ENCODE results near the gene HS3ST5. TPM values are rescaled to one million over a fixed set of nuclear protein-coding genes. Genes with fewer than 3 reads are reported as not detected.
"Not testable (repeated sequence)": the region's sequence is repeated elsewhere in the genome, so short reads cannot be mapped to it uniquely, and the experiment has no call there.

The HS3ST5 gene
- total RNA-seq, 1 experiment from 2014 or later: 0.55 TPM

- Histone ChIP-seq H3K36me3 (no peaks in the 10 kb centered on the region), H3K4me1 (no peaks in the 10 kb centered on the region), H3K4me3 (no peak overlapping the region), H3K27ac (no peak overlapping the region), H3K9me3 (replicated peaks) (no peaks in the 10 kb centered on the region), H3K27me3 (no peaks in the 10 kb centered on the region)
- DNase-seq: peak; percentile 84 to 89
Measured at GRCh38 chr6:114108119-114109002, 234.5 kb downstream of the HS3ST5 start.

DNA sequence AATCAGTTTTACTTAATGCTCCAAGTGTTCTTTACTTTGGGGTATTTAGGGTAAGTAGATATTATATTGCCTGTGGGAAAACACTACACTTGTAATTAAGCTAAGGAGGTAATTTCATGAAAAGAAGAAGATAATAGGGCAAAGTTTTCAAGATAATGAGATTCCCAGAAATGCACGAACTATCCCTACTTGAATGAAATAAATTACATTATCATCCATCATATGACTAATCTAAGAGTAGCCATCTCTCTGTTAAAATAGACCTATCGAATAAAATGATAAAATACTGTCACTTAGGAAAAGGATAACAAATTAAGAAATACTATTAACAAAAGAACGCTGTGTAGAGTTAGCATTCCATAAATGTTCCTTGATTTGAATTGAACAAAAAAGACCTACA is 236.8 kb downstream of the HS3ST5 start:
- H3K27ac ChIP-seq: no peak overlapping the region
- H3K9me3 ChIP-seq (replicated peaks): no peaks in the 10 kb centered on the region
- H3K36me3 ChIP-seq: 0 out of 2 replicates have a peak, but pooled peaks cover 2% of the 10 kb centered on the region
- H3K4me3 ChIP-seq: no peak overlapping the region
- no peak for DNase-seq
- H3K4me1 ChIP-seq: peaks cover under 1% of the 10 kb centered on the region; the same call in 1 of the 2 replicates
- no peaks in the 10 kb centered on the region for H3K27me3 ChIP-seq

GRCh38 chr6:114101255-114101654 is 241.6 kb downstream of the HS3ST5 start:
- no peaks in the 10 kb centered on the region for H3K27me3 ChIP-seq
- no peaks in the 10 kb centered on the region for H3K9me3 ChIP-seq (replicated peaks)
- H3K4me3 ChIP-seq: no peak overlapping the region
- H3K4me1 ChIP-seq: peaks cover 8% of the 10 kb centered on the region; the same call in 1 of the 2 replicates
- 0 out of 2 replicates have a peak, but pooled peaks cover 2% of the 10 kb centered on the region for H3K36me3 ChIP-seq
- DNase-seq: no peak
- H3K27ac ChIP-seq: no peak overlapping the region

DNA sequence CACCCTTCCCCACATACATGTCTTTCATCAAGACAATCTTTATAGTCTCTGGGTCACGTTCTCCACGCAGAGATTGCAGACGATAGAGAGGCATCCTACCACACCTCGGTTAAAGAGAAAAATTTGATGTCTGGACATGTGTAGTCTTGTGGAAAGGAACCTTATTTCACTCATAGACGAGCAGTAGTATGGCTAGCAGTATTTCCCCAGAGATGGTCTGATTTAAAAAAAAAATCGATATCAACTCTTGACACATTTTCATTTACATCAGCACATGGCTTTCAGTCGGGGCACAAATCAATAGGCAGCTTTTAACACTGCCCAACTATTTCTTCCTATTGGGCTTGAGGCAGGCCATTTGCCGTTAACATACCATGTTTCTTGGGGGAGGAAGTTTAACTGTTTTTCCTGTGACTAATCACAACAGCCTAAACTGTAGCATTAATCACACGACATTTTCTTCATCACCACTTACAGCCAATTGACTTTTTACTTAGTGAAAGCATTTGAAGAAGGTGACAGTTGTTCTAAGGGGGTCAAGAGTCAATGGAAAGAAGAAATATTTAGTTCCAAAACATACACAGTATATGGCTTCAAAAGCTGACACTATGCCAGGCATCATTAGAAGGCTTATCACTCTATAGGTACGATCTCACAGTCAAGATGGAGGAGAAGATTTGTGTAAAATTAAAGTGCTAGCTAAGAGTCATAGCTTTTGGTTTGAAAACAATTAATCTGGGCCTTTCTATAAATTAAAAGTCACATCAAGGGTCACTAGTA is 242.4 kb downstream of the HS3ST5 start:
- no peak overlapping the region for H3K27ac ChIP-seq
- no peaks in the 10 kb centered on the region for H3K9me3 ChIP-seq (replicated peaks)
- H3K27me3 ChIP-seq: no peaks in the 10 kb centered on the region
- no peak for DNase-seq
- 0 out of 2 replicates have a peak, but pooled peaks cover 2% of the 10 kb centered on the region for H3K36me3 ChIP-seq
- no peak overlapping the region for H3K4me3 ChIP-seq
- peaks cover 8% of the 10 kb centered on the region; the same call in 1 of the 2 replicates for H3K4me1 ChIP-seq

GRCh38 chr6:114096561-114097172 is 246.2 kb downstream of the HS3ST5 start:
- Histone ChIP-seq H3K9me3 (replicated peaks) (no peaks in the 10 kb centered on the region), H3K27ac (no peak overlapping the region), H3K27me3 (no peaks in the 10 kb centered on the region), H3K4me1 (peaks cover 8% of the 10 kb centered on the region; the same call in 1 of the 2 replicates), H3K36me3 (0 out of 2 replicates have a peak, but pooled peaks cover under 1% of the 10 kb centered on the region), H3K4me3 (no peak overlapping the region)
- peak; percentile 26 to 76 for DNase-seq

GRCh38 chr6:114092943-114093342 is 249.9 kb downstream of the HS3ST5 start:
- Histone ChIP-seq H3K9me3 (replicated peaks) (no peaks in the 10 kb centered on the region), H3K27me3 (no peaks in the 10 kb centered on the region), H3K36me3 (no peaks in the 10 kb centered on the region), H3K4me1 (no peaks in the 10 kb centered on the region; the same call in 1 of the 2 replicates), H3K4me3 (no peak overlapping the region), H3K27ac (no peak overlapping the region)
- no peak for DNase-seq

DNA sequence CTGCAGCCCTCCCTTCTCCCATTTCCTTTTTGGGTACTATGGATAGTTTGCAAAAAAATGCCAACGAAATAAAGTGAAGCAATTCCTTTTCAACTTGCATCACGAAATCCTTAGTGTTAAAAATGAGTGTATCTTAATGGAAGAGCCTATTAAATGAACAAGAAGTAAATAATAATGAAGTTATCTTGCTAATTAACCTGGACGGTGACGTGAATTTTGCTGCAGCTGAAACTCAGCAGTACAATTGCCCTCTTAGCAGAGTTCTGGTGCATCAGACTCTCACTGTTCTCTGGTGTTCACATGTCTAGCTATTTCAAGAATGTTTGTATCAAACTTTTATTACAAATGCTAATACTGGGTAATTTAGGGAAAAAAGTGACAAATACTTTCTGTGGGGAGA is 252.2 kb downstream of the HS3ST5 start:
- no peak for DNase-seq
- no peaks in the 10 kb centered on the region for H3K4me1 ChIP-seq
- H3K4me3 ChIP-seq: no peak overlapping the region
- no peaks in the 10 kb centered on the region for H3K27me3 ChIP-seq
- no peaks in the 10 kb centered on the region for H3K36me3 ChIP-seq
- no peaks in the 10 kb centered on the region for H3K9me3 ChIP-seq (replicated peaks)
- H3K27ac ChIP-seq: no peak overlapping the region

DNA sequence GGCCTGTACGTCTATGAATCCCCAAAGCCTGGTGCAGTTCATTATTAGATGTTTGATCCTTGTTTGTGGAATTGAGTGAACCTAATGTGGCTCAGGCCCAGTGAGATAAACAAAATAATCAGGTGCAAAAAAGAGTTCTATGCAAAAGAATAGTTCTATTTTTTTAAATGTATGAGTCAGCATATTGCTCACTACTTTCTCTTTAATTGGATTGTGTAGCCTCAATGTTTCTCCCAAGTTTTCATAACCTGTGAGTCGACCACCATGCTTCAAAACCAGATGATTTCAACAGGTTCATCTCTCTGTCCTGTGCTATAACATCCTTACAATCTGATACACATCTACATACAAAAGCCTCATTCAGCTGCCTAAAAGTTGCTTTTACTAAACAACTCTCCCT is 255.3 kb downstream of the HS3ST5 start:
- no peak for DNase-seq
- H3K9me3 ChIP-seq (replicated peaks): no peaks in the 10 kb centered on the region
- no peak overlapping the region for H3K4me3 ChIP-seq
- no peaks in the 10 kb centered on the region; the same call in 1 of the 2 replicates for H3K36me3 ChIP-seq
- no peaks in the 10 kb centered on the region for H3K27me3 ChIP-seq
- H3K27ac ChIP-seq: no peak overlapping the region
- peaks cover 4% of the 10 kb centered on the region; the same call in 1 of the 2 replicates for H3K4me1 ChIP-seq

GRCh38 chr6:114085211-114085610 is 257.6 kb downstream of the HS3ST5 start:
- H3K27ac ChIP-seq: no peak overlapping the region
- no peaks in the 10 kb centered on the region for H3K9me3 ChIP-seq (replicated peaks)
- H3K36me3 ChIP-seq: no peaks in the 10 kb centered on the region; the same call in 1 of the 2 replicates
- no peak overlapping the region for H3K4me3 ChIP-seq
- no peaks in the 10 kb centered on the region for H3K27me3 ChIP-seq
- no peak for DNase-seq
- peaks cover 8% of the 10 kb centered on the region; the same call in 1 of the 2 replicates for H3K4me1 ChIP-seq

- Histone ChIP-seq H3K36me3 (no peaks in the 10 kb centered on the region; the same call in 1 of the 2 replicates), H3K4me3 (no peak overlapping the region), H3K27me3 (no peaks in the 10 kb centered on the region), H3K4me1 (peaks cover 8% of the 10 kb centered on the region; the same call in 1 of the 2 replicates), H3K9me3 (replicated peaks) (no peaks in the 10 kb centered on the region), H3K27ac (no peak overlapping the region)
- DNase-seq: no peak
Measured at GRCh38 chr6:114084327-114084890, 258.4 kb downstream of the HS3ST5 start.

- DNase-seq: no peak
- Histone ChIP-seq H3K9me3 (replicated peaks) (no peaks in the 10 kb centered on the region), H3K27ac (no peak overlapping the region)
Measured at GRCh38 chr6:114083251-114083650, 259.6 kb downstream of the HS3ST5 start.

DNA sequence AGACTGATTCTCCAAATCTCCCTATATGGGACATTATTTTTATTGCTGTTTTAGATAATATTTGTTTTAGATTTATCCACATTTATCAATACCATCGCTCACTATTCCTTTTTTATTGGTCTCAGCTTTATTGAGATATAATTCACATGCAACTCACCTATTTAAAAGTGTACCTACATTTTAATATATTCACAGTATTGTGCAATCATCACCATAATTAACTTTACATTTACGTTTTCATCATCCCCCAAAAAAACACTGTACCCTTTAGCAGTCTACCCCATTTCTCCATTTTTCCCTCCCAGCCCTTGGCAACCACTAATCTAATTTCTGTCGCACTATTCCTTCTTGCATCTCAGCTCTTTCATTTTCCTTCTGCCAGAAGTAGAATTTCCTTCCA is 261.1 kb downstream of the HS3ST5 start:
- Histone ChIP-seq H3K4me1 (peaks cover 8% of the 10 kb centered on the region; the same call in 1 of the 2 replicates), H3K4me3 (no peak overlapping the region), H3K36me3 (no peaks in the 10 kb centered on the region; the same call in 1 of the 2 replicates), H3K9me3 (replicated peaks) (no peaks in the 10 kb centered on the region), H3K27me3 (no peaks in the 10 kb centered on the region), H3K27ac (no peak overlapping the region)
- no peak for DNase-seq

More at GRCh38 chr6:114083251-114083650, 259.6 kb downstream of the HS3ST5 start:
- Histone ChIP-seq H3K36me3 (no peaks in the 10 kb centered on the region; the same call in 1 of the 2 replicates), H3K4me3 (no peak overlapping the region), H3K4me1 (peaks cover 8% of the 10 kb centered on the region; the same call in 1 of the 2 replicates), H3K27me3 (no peaks in the 10 kb centered on the region)

DNA sequence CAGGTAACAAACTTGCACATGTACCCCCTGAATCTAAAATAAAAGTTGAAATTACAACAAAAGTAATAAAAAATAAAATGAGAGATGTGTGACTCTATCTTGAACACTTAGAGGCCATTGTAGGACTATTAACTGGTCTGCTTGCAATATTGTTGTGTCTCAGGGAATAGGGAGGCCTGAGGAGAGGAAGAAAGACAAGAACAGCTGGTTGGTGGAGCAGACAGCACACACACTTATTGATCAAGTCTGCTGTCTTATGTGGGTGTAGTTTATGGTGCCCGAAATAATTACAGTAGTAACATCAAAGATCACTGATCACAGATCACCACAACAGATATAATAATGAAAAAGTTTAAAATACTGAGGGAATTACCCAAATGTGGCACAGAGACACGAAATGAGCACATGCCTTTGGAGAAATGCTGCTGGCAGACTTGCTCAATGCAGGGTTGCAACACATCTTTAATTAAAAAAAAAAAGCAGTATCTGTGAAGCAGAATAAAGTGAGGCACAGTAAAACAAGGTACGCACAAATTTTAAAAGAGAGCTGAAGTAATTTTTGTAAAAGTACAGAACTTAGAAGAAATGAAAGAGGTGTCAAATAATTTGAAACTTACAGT is 261.8 kb downstream of the HS3ST5 start:
- Histone ChIP-seq H3K27me3 (no peaks in the 10 kb centered on the region), H3K4me1 (peaks cover 8% of the 10 kb centered on the region; the same call in 1 of the 2 replicates), H3K36me3 (no peaks in the 10 kb centered on the region; the same call in 1 of the 2 replicates), H3K4me3 (no peak overlapping the region), H3K9me3 (replicated peaks) (no peaks in the 10 kb centered on the region), H3K27ac (no peak overlapping the region)
- peak; percentile 30 to 56 for DNase-seq

GRCh38 chr6:114080410-114080809 is 262.4 kb downstream of the HS3ST5 start:
- H3K27ac ChIP-seq; H3K36me3 ChIP-seq; H3K9me3 ChIP-seq (replicated peaks); H3K4me3 ChIP-seq; H3K4me1 ChIP-seq; DNase-seq; H3K27me3 ChIP-seq: not testable (repeated sequence)

Measured in SJCRH30 (cell line).